Type B pancreatic cell (in vitro differentiated cells): Measurements from ENCODE around the gene PABPC4L. TPM values are rescaled to one million over a fixed set of nuclear protein-coding genes. Genes with fewer than 3 reads are reported as not detected.

Experiments used
- DNase-seq: peaks from one replicate; pipeline ENCODE4 v3.0.0; 2021; ENCODE audit warnings: mixed read lengths; ENCODE audit not compliant: unreplicated experiment; ENCODE audit errors: extremely low spot score
- H3K27ac Mint-ChIP-seq: 2 replicates; pipeline ENCODE4 v1.8.0; 2021; ENCODE audit warnings: mild to moderate bottlenecking, mixed read lengths
- H3K27me3 Mint-ChIP-seq: 2 replicates; pipeline ENCODE4 v1.8.0; 2021; ENCODE audit warnings: mixed read lengths
- H3K36me3 Mint-ChIP-seq: 2 replicates; pipeline ENCODE4 v1.8.0; 2021; ENCODE audit warnings: mixed read lengths
- H3K4me1 Mint-ChIP-seq: one replicate; pipeline ENCODE4 v1.8.0; 2021; ENCODE audit warnings: mixed read lengths; ENCODE audit not compliant: unreplicated experiment
- H3K4me3 Mint-ChIP-seq: 2 replicates; pipeline ENCODE4 v1.8.0; 2021; ENCODE audit warnings: mild to moderate bottlenecking, mixed read lengths
- H3K9me3 Mint-ChIP-seq: 2 replicates; pipeline ENCODE4 v1.8.0; 2021; ENCODE audit warnings: mixed read lengths
- CTCF ChIP-seq: fragments of 200-600 bp; sonication (generic); conservative IDR thresholded peaks from 2 replicates; pipeline ENCODE4 v1.5.0; 2021; ENCODE audit warnings: antibody characterized with exemption, mild to moderate bottlenecking
- long read RNA-seq: library from polyadenylated mRNA; unstranded; transcript quantifications from one replicate; pipeline ENCODE4 v2.0.0, GENCODE V29; 2020
- total RNA-seq: library from RNA; stranded (reverse); gene quantifications from 2 replicates; pipeline ENCODE4 v1.2.1, GENCODE V29; 2021; ENCODE audit warnings: low replicate concordance

PABPC4L gene
- 2.0 and 6.0 TPM in 2 replicates for total RNA-seq
- long read RNA-seq, full-length matches to known transcripts: 1 of 1 reads
- long read RNA-seq, partial matches to known transcripts: 0 of 1 reads
- long read RNA-seq, other reads (novel, unspliced or antisense): 0 of 1 reads

GRCh38 chr4:134201216-134202161, at the start of gene PABPC4L:
Gene PABPC4L, minus strand, starts transcription at chr4:134201789. Its CDS starts 770 bp downstream, at chr4:134201019.
- peaks cover 4% of the 10 kb centered on the region for H3K4me1 Mint-ChIP-seq
- peaks cover 3% of the 10 kb centered on the region for H3K27me3 Mint-ChIP-seq
- DNase-seq: peak; percentile 71
- peak within 1 kb of the TSS; percentile 88 for H3K4me3 Mint-ChIP-seq
- no peaks in the 10 kb centered on the region for H3K36me3 Mint-ChIP-seq
- H3K9me3 Mint-ChIP-seq: peaks cover 7% of the 10 kb centered on the region
- peak within 1 kb of the TSS; percentile 55 for H3K27ac Mint-ChIP-seq
- TF ChIP-seq CTCF: no peak

- Mint-ChIP-seq H3K4me1 (no peaks in the 10 kb centered on the region), H3K27ac (no peak overlapping the region)
These were observed 49.7 kb upstream of the PABPC4L start for GRCh38 chr4:134251322-134251721.

GRCh38 chr4:134243742-134244713, 42.4 kb upstream of the PABPC4L start:
- no peak overlapping the region for H3K27ac Mint-ChIP-seq
- DNase-seq: no peak
- TF ChIP-seq CTCF: no peak
- H3K4me3 Mint-ChIP-seq: no peak overlapping the region
- no peaks in the 10 kb centered on the region for H3K4me1 Mint-ChIP-seq
- no peaks in the 10 kb centered on the region for H3K9me3 Mint-ChIP-seq
- no peaks in the 10 kb centered on the region for H3K36me3 Mint-ChIP-seq
- H3K27me3 Mint-ChIP-seq: no peaks in the 10 kb centered on the region

More at GRCh38 chr4:134251322-134251721, 49.7 kb upstream of the PABPC4L start:
- no peaks in the 10 kb centered on the region for H3K27me3 Mint-ChIP-seq
- peaks cover 4% of the 10 kb centered on the region for H3K9me3 Mint-ChIP-seq
- no peak for TF ChIP-seq CTCF
- no peaks in the 10 kb centered on the region for H3K36me3 Mint-ChIP-seq
- no peak for DNase-seq
- no peak overlapping the region for H3K4me3 Mint-ChIP-seq

- no peaks in the 10 kb centered on the region for H3K4me1 Mint-ChIP-seq
- H3K27ac Mint-ChIP-seq: no peak overlapping the region
- TF ChIP-seq CTCF: no peak
- no peak for DNase-seq
- no peaks in the 10 kb centered on the region for H3K36me3 Mint-ChIP-seq
- H3K27me3 Mint-ChIP-seq: no peaks in the 10 kb centered on the region
- H3K4me3 Mint-ChIP-seq: no peak overlapping the region
- peaks cover 4% of the 10 kb centered on the region for H3K9me3 Mint-ChIP-seq
These were observed 17.5 kb upstream of the PABPC4L start for GRCh38 chr4:134219043-134219442.

GRCh38 chr4:134216411-134216810, 14.8 kb upstream of the PABPC4L start:
- no peak overlapping the region for H3K4me3 Mint-ChIP-seq
- H3K9me3 Mint-ChIP-seq: peaks cover 4% of the 10 kb centered on the region
- no peak overlapping the region for H3K27ac Mint-ChIP-seq
- no peak for DNase-seq
- H3K27me3 Mint-ChIP-seq: no peaks in the 10 kb centered on the region
- no peaks in the 10 kb centered on the region for H3K4me1 Mint-ChIP-seq
- no peak for TF ChIP-seq CTCF
- no peaks in the 10 kb centered on the region for H3K36me3 Mint-ChIP-seq
